Gastrocnemius medialis (tissue), 4 donors: Measurements from ENCODE around the gene TBL1X. TPM values are rescaled to one million over a fixed set of nuclear protein-coding genes. Genes with fewer than 3 reads are reported as not detected.

ENCODE experiments used
- ATAC-seq, 2 donors: fragments of 150-250 bp; one replicate each; pipeline ENCODE4 v1.9.1; 2016
- DNase-seq, 2 donors: peaks; one replicate each; pipeline ENCODE4 v3.0.0-alpha.2; 2019
- H3K27ac ChIP-seq, 4 donors: fragments of 200-600 bp; sonication (generic); 1 replicate in 1 of 4; 2 replicates in 3 of 4; pipeline ENCODE4 v1.5.1; 2016 to 2018; ENCODE audit warnings: mild to moderate bottlenecking in 2 of 4, moderate library complexity in 1 of 4
- H3K27me3 ChIP-seq, 3 donors: fragments of 200-600 bp; sonication (generic) in 2 of 3; 1 replicate in 1 of 3; 2 replicates in 2 of 3; pipeline versions ENCODE4 v1.5.1 to v1.6.0; 2016 to 2019; ENCODE audit warnings: mild to moderate bottlenecking in 1 of 3, moderate library complexity in 1 of 3
- H3K36me3 ChIP-seq, 2 donors: fragments of 200-600 bp; sonication (generic) in 1 of 2; one replicate each; pipeline ENCODE4 v1.5.1; 2017 to 2018
- H3K4me1 ChIP-seq, 2 donors: fragments of 200-600 bp; sonication (generic) in 1 of 2; one replicate each; pipeline ENCODE4 v1.5.1; 2016 to 2017; ENCODE audit warnings: mild to moderate bottlenecking in 2 of 2
- H3K4me3 ChIP-seq, 4 donors: fragments of 200-600 bp; sonication (generic) in 3 of 4; 1 replicate in 1 of 4; 2 replicates in 3 of 4; pipeline ENCODE4 v1.5.1; 2016 to 2019; ENCODE audit warnings: mild to moderate bottlenecking in 2 of 4
- H3K9me3 ChIP-seq, 3 donors: fragments of 200-600 bp; sonication (generic) in 2 of 3; 1 replicate in 1 of 3; 2 replicates in 2 of 3; pipeline ENCODE4 v1.5.1; 2016 to 2019
- CTCF ChIP-seq, 5 experiments: fragments of 450-650 bp in 3 of 5; fragments of 200-600 bp in 2 of 5; sonication (generic) in 2 of 5; IDR thresholded peaks in 4 of 5; conservative IDR thresholded peaks in 1 of 5; 1 replicate in 4 of 5; 2 replicates in 1 of 5; pipeline ENCODE4 v1.5.1; 2016 to 2019; ENCODE audit warnings: antibody characterized with exemption in 5 of 5, mild to moderate bottlenecking in 3 of 5, moderate library complexity in 3 of 5
- POLR2A ChIP-seq, 2 donors: fragments of 450-650 bp; IDR thresholded peaks; one replicate each; pipeline ENCODE4 v1.6.1; 2017; ENCODE audit warnings: antibody characterized with exemption in 2 of 2, mild to moderate bottlenecking in 2 of 2, moderate library complexity in 2 of 2
- in situ Hi-C, 4 donors: fragments of 200-750 bp; cut with MboI; loops; one replicate each; pipeline versions ENCODE4 v1.15.0 to v1.8.0; 2017; ENCODE audit warnings: low sequenced_read_pairs in 4 of 4
- intact Hi-C: fragments of 100-400 bp; cut with DNase I; formaldehyde crosslinking; loops from one replicate; pipeline ENCODE4 v1.15.1; 2023; ENCODE audit warnings: low total_unique reads
- total RNA-seq, 4 donors: library from RNA; depleted of rRNA; stranded (reverse); fragments of >200 nt; gene quantifications; one replicate each; pipeline versions ENCODE4 v1.1.0 to v1.2.3, GENCODE V29; 2016

The TBL1X gene
- total RNA-seq, 4 donors from 2014 or later: 6.7 to 16.8 (median 8.0) TPM

- Histone ChIP-seq H3K9me3 (no peaks in the 10 kb centered on the region), H3K4me1 (no peaks in the 10 kb centered on the region), H3K27ac (no peak overlapping the region), H3K4me3 (no peak overlapping the region), H3K36me3 (no peaks in the 10 kb centered on the region), H3K27me3 (peaks cover 0 to 3% (median 2%) of the 10 kb centered on the region in 3 donors)
- in situ Hi-C loops (no loop called here), intact Hi-C loops (no loop called here)
- TF ChIP-seq POLR2A (IDR thresholded peaks at IDR 0.05): no peak
- no peak for TF ChIP-seq CTCF (IDR thresholded peaks at IDR 0.05 in 4 of 5, conservative IDR thresholded peaks at IDR 0.05 in 1 of 5)
- DNase-seq (no peak), ATAC-seq (no peak)
Observed at GRCh38 chrX:9781941-9782340, 317.1 kb downstream of the TBL1X start.

GRCh38 chrX:9784332-9784731, 319.5 kb downstream of the TBL1X start:
- intact Hi-C loops: no loop called here
- Histone ChIP-seq H3K27me3 (peaks cover 0 to 26% (median 20%) of the 10 kb centered on the region in 3 donors), H3K27ac (no peak overlapping the region), H3K36me3 (no peaks in the 10 kb centered on the region), H3K9me3 (no peaks in the 10 kb centered on the region), H3K4me3 (no peak overlapping the region), H3K4me1 (no peaks in the 10 kb centered on the region)
- in situ Hi-C loops: no loop called here
- no peak for TF ChIP-seq CTCF (IDR thresholded peaks at IDR 0.05 in 4 of 5, conservative IDR thresholded peaks at IDR 0.05 in 1 of 5)
- TF ChIP-seq POLR2A (IDR thresholded peaks at IDR 0.05): no peak
- DNase-seq: no peak
- no peak for ATAC-seq

- in situ Hi-C loops (no loop called here), intact Hi-C loops (no loop called here)
- no peaks in the 10 kb centered on the region for H3K36me3 ChIP-seq
- H3K9me3 ChIP-seq: no peaks in the 10 kb centered on the region
- H3K27ac ChIP-seq: no peak overlapping the region
- peaks cover 0 to 28% (median 20%) of the 10 kb centered on the region in 3 donors for H3K27me3 ChIP-seq
- peak overlapping the region in 1 of 4 donors; percentile 40 for H3K4me3 ChIP-seq
- H3K4me1 ChIP-seq: no peaks in the 10 kb centered on the region
- no peak for TF ChIP-seq CTCF (IDR thresholded peaks at IDR 0.05 in 4 of 5, conservative IDR thresholded peaks at IDR 0.05 in 1 of 5)
- TF ChIP-seq POLR2A (IDR thresholded peaks at IDR 0.05): no peak
- ATAC-seq (no peak), DNase-seq (no peak)
Observed at GRCh38 chrX:9785254-9785943, 320.5 kb downstream of the TBL1X start.

- Histone ChIP-seq H3K27ac (no peak within 1 kb of the TSS), H3K36me3 (no peaks in the 10 kb centered on the region), H3K9me3 (no peaks in the 10 kb centered on the region), H3K4me3 (peak within 1 kb of the TSS; percentile 30 to 44 (median 42)), H3K4me1 (no peaks in the 10 kb centered on the region), H3K27me3 (peaks cover 0 to 28% (median 20%) of the 10 kb centered on the region in 3 donors)
- DNase-seq (no peak), ATAC-seq (no peak)
- intact Hi-C loops (no loop called here), in situ Hi-C loops (no loop called here)
- TF ChIP-seq POLR2A (IDR thresholded peaks at IDR 0.05): no peak
- TF ChIP-seq CTCF (IDR thresholded peaks at IDR 0.05 in 4 of 5, conservative IDR thresholded peaks at IDR 0.05 in 1 of 5): no peak
Observed at GRCh38 chrX:9785944-9786797, 321.3 kb downstream of the TBL1X start, which contains the start of gene SHROOM2. SHROOM2 (plus strand) TSS chrX:9786429; CDS start chrX:9786546, 117 bp downstream.
